GM23338 (cell line): ENCODE results near the gene RAB25. TPM values are rescaled to one million over a fixed set of nuclear protein-coding genes. Genes with fewer than 3 reads are reported as not detected.

Experiments
- ATAC-seq: fragments of 200-7000 bp; cut with Tn5 transposase; 3 replicates; pipeline ENCODE4 v1.9.1; 2020
- DNase-seq: peaks from one replicate; pipeline ENCODE4 v3.0.0-alpha.2; 2015; ENCODE audit warnings: low spot score
- H2AFZ ChIP-seq: fragments of 200-600 bp; sonication (generic); 2 replicates; pipeline ENCODE4 v1.8.0; 2016; ENCODE audit warnings: antibody characterized with exemption, mild to moderate bottlenecking, moderate library complexity
- H3F3A ChIP-seq: fragments of 200-600 bp; sonication (generic); replicated peaks from 2 replicates; pipeline ENCODE4 v1.8.0; 2017; ENCODE audit warnings: antibody characterized with exemption, mixed run types, low read depth
- H3K27ac ChIP-seq: fragments of 200-600 bp; sonication (generic); 2 replicates; pipeline ENCODE4 v1.6.1; 2016; ENCODE audit warnings: low read depth
- H3K27me3 ChIP-seq: fragments of 200-600 bp; sonication (generic); 2 replicates; pipeline ENCODE4 v1.8.0; 2016; ENCODE audit warnings: mild to moderate bottlenecking, mixed run types, moderate library complexity; ENCODE audit not compliant: insufficient read depth
- H3K36me3 ChIP-seq: fragments of 200-600 bp; sonication (generic); 2 replicates; pipeline ENCODE4 v1.8.0; 2016; ENCODE audit warnings: mild to moderate bottlenecking; ENCODE audit not compliant: insufficient read depth
- H3K4me1 ChIP-seq: fragments of 200-600 bp; sonication (generic); 2 replicates; pipeline ENCODE4 v1.8.0; 2016; ENCODE audit warnings: mild to moderate bottlenecking, moderate library complexity; ENCODE audit not compliant: insufficient read depth
- H3K4me2 ChIP-seq: fragments of 200-600 bp; sonication (generic); 2 replicates; pipeline ENCODE4 v1.7.1; 2017; ENCODE audit warnings: mixed run types
- H3K4me3 ChIP-seq: fragments of 200-600 bp; sonication (generic); 2 replicates; pipeline ENCODE4 v1.6.1; 2016; ENCODE audit warnings: mixed run types
- H3K79me2 ChIP-seq: fragments of 200-600 bp; sonication (generic); replicated peaks from 2 replicates; pipeline ENCODE4 v1.8.0; 2017; ENCODE audit warnings: mild to moderate bottlenecking; ENCODE audit not compliant: insufficient read depth
- H3K9me2 ChIP-seq: fragments of 200-600 bp; sonication (generic); 2 replicates; pipeline ENCODE4 v1.8.0; 2017; ENCODE audit not compliant: insufficient read depth
- H4K20me1 ChIP-seq: fragments of 200-600 bp; sonication (generic); replicated peaks from 2 replicates; pipeline ENCODE4 v1.8.0; 2017; ENCODE audit warnings: mild to moderate bottlenecking; ENCODE audit not compliant: insufficient read depth
- H3K27ac Mint-ChIP-seq: 2 replicates; pipeline ENCODE4 v1.8.0; 2020; ENCODE audit warnings: inconsistent platforms, mild to moderate bottlenecking, moderate library complexity, mixed read lengths
- H3K27me3 Mint-ChIP-seq: 3 replicates; pipeline ENCODE4 v1.8.0; 2022; ENCODE audit warnings: low read depth, mild to moderate bottlenecking, moderate library complexity, mixed read lengths, inconsistent platforms; ENCODE audit not compliant: insufficient read depth, poor library complexity
- H3K36me3 Mint-ChIP-seq: 3 replicates; pipeline ENCODE4 v1.8.0; 2021; ENCODE audit warnings: low read depth, mild to moderate bottlenecking, inconsistent platforms, moderate library complexity, mixed read lengths
- H3K4me1 Mint-ChIP-seq: 3 replicates; pipeline ENCODE4 v1.8.0; 2020; ENCODE audit warnings: mild to moderate bottlenecking, inconsistent platforms, mixed read lengths
- H3K4me3 Mint-ChIP-seq: 3 replicates; pipeline ENCODE4 v1.8.0; 2021; ENCODE audit warnings: moderate library complexity, mild to moderate bottlenecking, inconsistent platforms, mixed read lengths
- H3K9me3 Mint-ChIP-seq: 3 replicates; pipeline ENCODE4 v1.8.0; 2020; ENCODE audit warnings: moderate library complexity, mild to moderate bottlenecking, inconsistent platforms, mixed read lengths
- CTCF ChIP-seq, 2 experiments: fragments of 200-600 bp in 1 of 2; sonication (generic) in 1 of 2; conservative IDR thresholded peaks; 2 replicates each; pipeline versions ENCODE4 v1.5.1 to v1.6.1; 2016 to 2017; ENCODE audit warnings: antibody characterized with exemption in 2 of 2, low read depth in 2 of 2, mild to moderate bottlenecking in 2 of 2, moderate library complexity in 1 of 2
- ETS1 ChIP-seq: IDR thresholded peaks from 2 replicates; pipeline ENCODE4 v1.6.1; 2016; ENCODE audit warnings: antibody characterized with exemption
- JUNB ChIP-seq: IDR thresholded peaks from one replicate; pipeline ENCODE4 v1.6.1; 2016; ENCODE audit warnings: antibody characterized with exemption; ENCODE audit not compliant: unreplicated experiment
- NANOG ChIP-seq: IDR thresholded peaks from 2 replicates; pipeline ENCODE4 v1.6.1; 2016; ENCODE audit warnings: antibody characterized with exemption, borderline replicate concordance
- POLR2AphosphoS5 ChIP-seq: IDR thresholded peaks from 2 replicates; pipeline ENCODE4 v1.6.1; 2016; ENCODE audit warnings: antibody characterized with exemption, low read depth
- REST ChIP-seq: IDR thresholded peaks from one replicate; pipeline ENCODE4 v1.6.1; 2018; ENCODE audit warnings: antibody characterized with exemption; ENCODE audit not compliant: unreplicated experiment
- STAT1 ChIP-seq: IDR thresholded peaks from one replicate; pipeline ENCODE4 v1.6.1; 2016; ENCODE audit warnings: antibody characterized with exemption; ENCODE audit not compliant: unreplicated experiment
- ZNF331 ChIP-seq: fragments of 250-450 bp; sonication (Bioruptor Pico); IDR thresholded peaks from 2 replicates; pipeline ENCODE4 v1.5.0; 2020; ENCODE audit warnings: low read depth, mild to moderate bottlenecking, moderate library complexity
- polyA plus RNA-seq: library from polyadenylated mRNA; unstranded; fragments of >200 nt; fragmentation: Nextera tagmentation; extraction: Ambion mirVana; gene quantifications from 2 replicates; pipeline ENCODE4 v1.2.1, GENCODE V29; 2016
- total RNA-seq: library from RNA; depleted of rRNA; stranded (reverse); fragments of >200 nt; shearing (Covaris generic); gene quantifications from 2 replicates; pipeline ENCODE4 v1.2.3, GENCODE V29; 2014
- TF ChIP-seq, protein P1 (sequence below): fragments of 250-450 bp; sonication (Bioruptor Pico); IDR thresholded peaks from 2 replicates; pipeline ENCODE4 v1.5.0; 2020; ENCODE audit warnings: mild to moderate bottlenecking, moderate library complexity

RAB25 gene
- total and polyA plus RNA-seq, 2 experiments from 2014 or later = 30.0 to 42.7 TPM

DNA sequence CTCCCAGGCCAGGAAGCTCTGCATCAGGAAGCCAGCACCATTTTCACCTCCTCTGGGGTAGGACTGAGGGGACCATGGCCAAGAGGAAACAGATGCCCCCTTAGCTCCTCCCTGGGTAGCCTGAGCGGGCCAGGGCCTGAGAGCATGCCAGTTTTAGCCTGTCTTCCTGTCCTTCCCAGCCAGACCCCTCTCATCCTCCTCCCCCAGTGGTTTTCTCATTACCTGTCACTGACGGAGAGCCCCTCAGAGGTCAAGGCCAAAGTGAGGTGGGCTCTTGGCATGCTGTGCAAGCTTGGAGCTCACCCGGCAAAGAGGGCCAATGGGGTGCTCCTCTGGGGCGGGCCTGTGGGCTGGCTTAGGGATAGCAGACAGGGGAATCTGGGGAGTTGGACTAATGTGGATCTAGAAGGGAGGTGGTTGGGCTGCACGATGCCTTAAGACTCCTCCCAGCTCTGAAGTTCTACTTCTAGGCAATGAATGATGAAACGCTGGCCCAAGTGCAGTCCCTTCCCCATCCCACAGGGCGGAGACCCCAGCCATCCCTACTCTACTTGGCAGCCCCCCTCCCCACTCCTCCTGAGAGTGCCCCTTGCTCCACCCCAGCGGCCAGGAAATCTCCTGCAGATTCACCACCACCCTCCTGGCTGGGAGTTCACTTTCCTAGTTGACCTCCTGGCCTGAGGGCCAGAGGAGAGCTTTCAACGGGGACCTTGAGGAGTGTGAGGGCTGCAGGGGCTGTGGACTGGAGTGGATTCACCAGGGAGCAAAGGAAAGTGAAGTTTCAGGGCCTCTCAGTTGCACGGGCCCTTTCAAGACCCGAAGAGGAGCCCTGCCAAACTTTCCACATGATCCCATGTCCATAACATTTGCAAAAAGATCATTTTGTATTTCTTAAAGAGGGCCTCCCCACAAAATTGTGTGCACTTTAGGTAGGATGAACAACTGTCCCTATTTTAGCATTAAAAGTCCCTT lies 44.2 kb downstream of the RAB25 start:
- Mint-ChIP-seq H3K36me3 (no peaks in the 10 kb centered on the region; the same call in 2 of the 3 replicates), H3K4me3 (peak overlapping the region; percentile 65), H3K9me3 (no peaks in the 10 kb centered on the region; the same call in 2 of the 3 replicates), H3K27me3 (peaks cover 37% of the 10 kb centered on the region), H3K4me1 (peaks cover 61% of the 10 kb centered on the region), H3K27ac (peak overlapping the region; percentile 87)
- 0 out of 2 replicates have a peak overlapping the region, but pooled peaks have one; percentile 52 for H2AFZ ChIP-seq
- H4K20me1 ChIP-seq = peaks cover 5% of the 10 kb centered on the region; the same call in 1 of the 2 replicates
- peak overlapping the region; percentile 72 for H3K4me3 ChIP-seq
- ATAC-seq (peak; percentile 46), DNase-seq (peak; percentile 90)
- H3K9me2 ChIP-seq = no peaks in the 10 kb centered on the region
- peak overlapping the region; percentile 95 for H3K27ac ChIP-seq
- peaks cover 36% of the 10 kb centered on the region for H3K4me1 ChIP-seq
- H3K79me2 ChIP-seq = no peaks in the 10 kb centered on the region
- no peaks in the 10 kb centered on the region for H3K27me3 ChIP-seq
- peak overlapping the region; percentile 88 for H3K4me2 ChIP-seq
- H3K36me3 ChIP-seq = no peaks in the 10 kb centered on the region
- no peak for TF ChIP-seq ETS1
- TF ChIP-seq, protein P1, sequence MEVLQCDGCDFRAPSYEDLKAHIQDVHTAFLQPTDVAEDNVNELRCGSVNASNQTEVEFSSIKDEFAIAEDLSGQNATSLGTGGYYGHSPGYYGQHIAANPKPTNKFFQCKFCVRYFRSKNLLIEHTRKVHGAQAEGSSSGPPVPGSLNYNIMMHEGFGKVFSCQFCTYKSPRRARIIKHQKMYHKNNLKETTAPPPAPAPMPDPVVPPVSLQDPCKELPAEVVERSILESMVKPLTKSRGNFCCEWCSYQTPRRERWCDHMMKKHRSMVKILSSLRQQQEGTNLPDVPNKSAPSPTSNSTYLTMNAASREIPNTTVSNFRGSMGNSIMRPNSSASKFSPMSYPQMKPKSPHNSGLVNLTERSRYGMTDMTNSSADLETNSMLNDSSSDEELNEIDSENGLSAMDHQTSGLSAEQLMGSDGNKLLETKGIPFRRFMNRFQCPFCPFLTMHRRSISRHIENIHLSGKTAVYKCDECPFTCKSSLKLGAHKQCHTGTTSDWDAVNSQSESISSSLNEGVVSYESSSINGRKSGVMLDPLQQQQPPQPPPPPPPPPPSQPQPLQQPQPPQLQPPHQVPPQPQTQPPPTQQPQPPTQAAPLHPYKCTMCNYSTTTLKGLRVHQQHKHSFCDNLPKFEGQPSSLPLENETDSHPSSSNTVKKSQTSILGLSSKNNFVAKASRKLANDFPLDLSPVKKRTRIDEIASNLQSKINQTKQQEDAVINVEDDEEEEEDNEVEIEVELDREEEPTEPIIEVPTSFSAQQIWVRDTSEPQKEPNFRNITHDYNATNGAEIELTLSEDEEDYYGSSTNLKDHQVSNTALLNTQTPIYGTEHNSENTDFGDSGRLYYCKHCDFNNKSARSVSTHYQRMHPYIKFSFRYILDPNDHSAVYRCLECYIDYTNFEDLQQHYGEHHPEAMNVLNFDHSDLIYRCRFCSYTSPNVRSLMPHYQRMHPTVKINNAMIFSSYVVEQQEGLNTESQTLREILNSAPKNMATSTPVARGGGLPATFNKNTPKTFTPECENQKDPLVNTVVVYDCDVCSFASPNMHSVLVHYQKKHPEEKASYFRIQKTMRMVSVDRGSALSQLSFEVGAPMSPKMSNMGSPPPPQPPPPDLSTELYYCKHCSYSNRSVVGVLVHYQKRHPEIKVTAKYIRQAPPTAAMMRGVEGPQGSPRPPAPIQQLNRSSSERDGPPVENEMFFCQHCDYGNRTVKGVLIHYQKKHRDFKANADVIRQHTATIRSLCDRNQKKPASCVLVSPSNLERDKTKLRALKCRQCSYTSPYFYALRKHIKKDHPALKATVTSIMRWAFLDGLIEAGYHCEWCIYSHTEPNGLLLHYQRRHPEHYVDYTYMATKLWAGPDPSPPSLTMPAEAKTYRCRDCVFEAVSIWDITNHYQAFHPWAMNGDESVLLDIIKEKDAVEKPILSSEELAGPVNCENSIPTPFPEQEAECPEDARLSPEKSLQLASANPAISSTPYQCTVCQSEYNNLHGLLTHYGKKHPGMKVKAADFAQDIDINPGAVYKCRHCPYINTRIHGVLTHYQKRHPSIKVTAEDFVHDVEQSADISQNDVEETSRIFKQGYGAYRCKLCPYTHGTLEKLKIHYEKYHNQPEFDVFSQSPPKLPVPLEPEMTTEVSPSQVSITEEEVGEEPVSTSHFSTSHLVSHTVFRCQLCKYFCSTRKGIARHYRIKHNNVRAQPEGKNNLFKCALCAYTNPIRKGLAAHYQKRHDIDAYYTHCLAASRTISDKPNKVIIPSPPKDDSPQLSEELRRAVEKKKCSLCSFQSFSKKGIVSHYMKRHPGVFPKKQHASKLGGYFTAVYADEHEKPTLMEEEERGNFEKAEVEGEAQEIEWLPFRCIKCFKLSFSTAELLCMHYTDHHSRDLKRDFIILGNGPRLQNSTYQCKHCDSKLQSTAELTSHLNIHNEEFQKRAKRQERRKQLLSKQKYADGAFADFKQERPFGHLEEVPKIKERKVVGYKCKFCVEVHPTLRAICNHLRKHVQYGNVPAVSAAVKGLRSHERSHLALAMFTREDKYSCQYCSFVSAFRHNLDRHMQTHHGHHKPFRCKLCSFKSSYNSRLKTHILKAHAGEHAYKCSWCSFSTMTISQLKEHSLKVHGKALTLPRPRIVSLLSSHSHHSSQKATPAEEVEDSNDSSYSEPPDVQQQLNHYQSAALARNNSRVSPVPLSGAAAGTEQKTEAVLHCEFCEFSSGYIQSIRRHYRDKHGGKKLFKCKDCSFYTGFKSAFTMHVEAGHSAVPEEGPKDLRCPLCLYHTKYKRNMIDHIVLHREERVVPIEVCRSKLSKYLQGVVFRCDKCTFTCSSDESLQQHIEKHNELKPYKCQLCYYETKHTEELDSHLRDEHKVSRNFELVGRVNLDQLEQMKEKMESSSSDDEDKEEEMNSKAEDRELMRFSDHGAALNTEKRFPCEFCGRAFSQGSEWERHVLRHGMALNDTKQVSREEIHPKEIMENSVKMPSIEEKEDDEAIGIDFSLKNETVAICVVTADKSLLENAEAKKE (CRISPR knock-in tag) = no peak
- no peak for TF ChIP-seq STAT1
- TF ChIP-seq POLR2AphosphoS5 = 0 out of 2 replicates have a peak, but pooled peaks have one; percentile 23
- no peak for TF ChIP-seq JUNB
- no peak for TF ChIP-seq NANOG
- TF ChIP-seq CTCF (conservative IDR thresholded peaks at IDR 0.05; ENCODE audit: low read depth in 2 of 2) = 0 out of 4 replicates have a peak, but pooled peaks have one; percentile 8 to 27
- no peak for TF ChIP-seq ZNF331 (CRISPR knock-in tag)
- no peak for TF ChIP-seq REST
- H3F3A ChIP-seq = peaks cover 34% of the 10 kb centered on the region
